DOHH2 (cell line): ENCODE results near the gene HAND2.

Experiments
- H3F3A ChIP-seq: fragments of 200-600 bp; sonication (generic), shearing (Covaris generic); 2 replicates; pipeline ENCODE4 v1.6.0; 2016; ENCODE audit warnings: antibody characterized with exemption, mild to moderate bottlenecking; ENCODE audit not compliant: control insufficient read depth, insufficient read depth
- H3K27ac ChIP-seq: fragments of 200-600 bp; sonication (generic); 2 replicates; pipeline ENCODE4 v1.5.1; 2014; ENCODE audit warnings: low read depth, mild to moderate bottlenecking, low read length, moderate library complexity
- H3K27me3 ChIP-seq: fragments of 200-600 bp; sonication (generic); 2 replicates; pipeline ENCODE4 v1.6.1; 2014; ENCODE audit warnings: mild to moderate bottlenecking, low read length, mixed read lengths; ENCODE audit not compliant: control insufficient read depth
- H3K36me3 ChIP-seq: fragments of 200-600 bp; sonication (generic); 2 replicates; pipeline ENCODE4 v1.6.1; 2014; ENCODE audit warnings: mild to moderate bottlenecking, low read length, moderate library complexity, mixed read lengths; ENCODE audit not compliant: control insufficient read depth
- H3K4me1 ChIP-seq: fragments of 200-600 bp; sonication (generic); 2 replicates; pipeline ENCODE4 v1.6.1; 2014; ENCODE audit warnings: mild to moderate bottlenecking, low read length, mixed read lengths; ENCODE audit not compliant: control insufficient read depth
- H3K4me2 ChIP-seq: fragments of 200-600 bp; sonication (generic); 2 replicates; pipeline ENCODE4 v1.6.0; 2014; ENCODE audit warnings: mild to moderate bottlenecking, low read length, moderate library complexity
- H3K4me3 ChIP-seq: fragments of 200-600 bp; sonication (generic); 2 replicates; pipeline ENCODE4 v1.5.1; 2014; ENCODE audit warnings: mild to moderate bottlenecking, low read length, mixed read lengths
- H3K79me2 ChIP-seq: fragments of 200-600 bp; sonication (generic); 2 replicates; pipeline ENCODE4 v1.6.1; 2014; ENCODE audit warnings: mild to moderate bottlenecking, low read length, mixed read lengths; ENCODE audit not compliant: control insufficient read depth
- H3K9me2 ChIP-seq: fragments of 200-600 bp; sonication (generic); replicated peaks from 2 replicates; pipeline ENCODE4 v1.6.1; 2014; ENCODE audit warnings: mild to moderate bottlenecking, low read length, mixed read lengths; ENCODE audit not compliant: control insufficient read depth
- H3K9me3 ChIP-seq: fragments of 200-600 bp; sonication (generic); 2 replicates; pipeline ENCODE4 v1.6.1; 2014; ENCODE audit warnings: antibody characterized with exemption, low read length, mixed read lengths; ENCODE audit not compliant: control insufficient read depth, insufficient read depth
- H4K20me1 ChIP-seq: fragments of 200-600 bp; sonication (generic); 2 replicates; pipeline ENCODE4 v1.6.0; 2014; ENCODE audit warnings: low read depth, mild to moderate bottlenecking, antibody characterized with exemption, low read length, moderate library complexity; ENCODE audit not compliant: control insufficient read depth, insufficient read depth
- EZH2phosphoT487 ChIP-seq: fragments of 200-600 bp; sonication (generic); IDR thresholded peaks from 2 replicates; pipeline ENCODE4 v1.6.1; 2017; ENCODE audit warnings: borderline replicate concordance, mild to moderate bottlenecking, antibody characterized with exemption, low read length, moderate library complexity, mixed read lengths
- TF ChIP-seq, protein P1 (sequence below): fragments of 200-600 bp; sonication (generic); IDR thresholded peaks from one replicate; pipeline ENCODE4 v1.5.1; 2014; ENCODE audit warnings: antibody characterized with exemption, mild to moderate bottlenecking, low read depth, low read length; ENCODE audit not compliant: poor library complexity, severe bottlenecking

Gene HAND2

DNA sequence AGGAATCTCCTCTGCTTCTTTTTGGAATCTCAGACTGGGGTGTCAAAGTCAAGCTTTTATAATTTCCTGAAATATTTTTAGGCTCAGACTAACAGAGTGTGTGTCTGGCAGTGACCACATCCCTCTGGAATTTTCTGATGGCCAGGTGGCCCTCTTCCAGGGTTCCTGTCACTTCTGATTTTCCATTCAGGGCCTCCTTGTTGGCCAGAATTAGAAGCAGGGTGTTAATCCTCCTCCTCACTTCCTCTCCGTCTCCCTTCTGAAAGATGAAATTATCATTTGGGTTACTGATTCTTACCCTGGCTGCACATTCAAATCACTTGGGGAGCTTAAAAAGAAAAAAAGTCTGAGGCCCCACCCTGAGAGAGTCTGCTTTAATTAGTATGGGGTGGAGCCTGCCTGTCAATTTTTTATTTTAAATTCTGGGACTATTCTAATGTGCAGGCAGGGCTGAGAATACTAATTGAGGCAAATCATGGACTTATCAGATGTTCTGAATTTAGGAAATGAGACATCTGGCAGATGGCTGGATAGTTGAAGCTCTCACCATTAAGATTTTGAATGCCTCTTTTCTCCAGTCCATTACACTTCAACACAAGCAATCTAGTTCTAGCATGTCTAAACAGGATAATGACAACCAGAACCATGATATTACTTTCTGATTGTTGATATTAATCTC is 43.2 kb downstream of the HAND2 start:
- no peaks in the 10 kb centered on the region for H4K20me1 ChIP-seq
- TF ChIP-seq EZH2phosphoT487, result no peak
- TF ChIP-seq, protein P1, sequence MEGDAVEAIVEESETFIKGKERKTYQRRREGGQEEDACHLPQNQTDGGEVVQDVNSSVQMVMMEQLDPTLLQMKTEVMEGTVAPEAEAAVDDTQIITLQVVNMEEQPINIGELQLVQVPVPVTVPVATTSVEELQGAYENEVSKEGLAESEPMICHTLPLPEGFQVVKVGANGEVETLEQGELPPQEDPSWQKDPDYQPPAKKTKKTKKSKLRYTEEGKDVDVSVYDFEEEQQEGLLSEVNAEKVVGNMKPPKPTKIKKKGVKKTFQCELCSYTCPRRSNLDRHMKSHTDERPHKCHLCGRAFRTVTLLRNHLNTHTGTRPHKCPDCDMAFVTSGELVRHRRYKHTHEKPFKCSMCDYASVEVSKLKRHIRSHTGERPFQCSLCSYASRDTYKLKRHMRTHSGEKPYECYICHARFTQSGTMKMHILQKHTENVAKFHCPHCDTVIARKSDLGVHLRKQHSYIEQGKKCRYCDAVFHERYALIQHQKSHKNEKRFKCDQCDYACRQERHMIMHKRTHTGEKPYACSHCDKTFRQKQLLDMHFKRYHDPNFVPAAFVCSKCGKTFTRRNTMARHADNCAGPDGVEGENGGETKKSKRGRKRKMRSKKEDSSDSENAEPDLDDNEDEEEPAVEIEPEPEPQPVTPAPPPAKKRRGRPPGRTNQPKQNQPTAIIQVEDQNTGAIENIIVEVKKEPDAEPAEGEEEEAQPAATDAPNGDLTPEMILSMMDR, result no peak
- no peaks in the 10 kb centered on the region for H3K4me1 ChIP-seq
- H3K9me2 ChIP-seq, result no peaks in the 10 kb centered on the region
- H3K27me3 ChIP-seq, result no peaks in the 10 kb centered on the region
- no peaks in the 10 kb centered on the region for H3K9me3 ChIP-seq
- H3K4me3 ChIP-seq, result no peak overlapping the region
- no peaks in the 10 kb centered on the region for H3F3A ChIP-seq
- H3K4me2 ChIP-seq, result no peak overlapping the region
- H3K36me3 ChIP-seq, result no peaks in the 10 kb centered on the region
- H3K27ac ChIP-seq, result no peak overlapping the region
- H3K79me2 ChIP-seq, result no peaks in the 10 kb centered on the region

DNA sequence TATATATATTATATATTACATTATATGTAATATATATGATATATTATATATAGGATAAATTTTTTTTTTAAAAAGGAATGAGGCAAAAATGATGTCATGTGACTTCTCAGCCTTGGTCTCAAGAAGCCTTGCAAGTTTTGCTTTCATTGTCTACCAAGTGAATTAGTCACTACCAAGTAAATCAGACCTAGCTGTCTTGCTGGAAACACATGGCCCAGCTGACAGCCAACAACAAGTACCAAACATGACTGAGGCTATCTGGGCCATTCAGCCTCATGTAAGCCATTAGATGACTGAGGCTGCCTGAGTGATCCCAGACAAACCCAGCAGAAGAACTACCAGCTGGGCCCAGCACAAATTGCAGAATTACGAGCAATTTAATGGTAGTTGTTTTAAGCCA is 44.9 kb downstream of the HAND2 start:
- TF ChIP-seq, protein P1, result no peak
- no peak for TF ChIP-seq EZH2phosphoT487
- Histone ChIP-seq H3K4me1 (no peaks in the 10 kb centered on the region), H3K79me2 (no peaks in the 10 kb centered on the region), H3K4me2 (no peak overlapping the region), H3F3A (no peaks in the 10 kb centered on the region), H3K27me3 (no peaks in the 10 kb centered on the region), H4K20me1 (no peaks in the 10 kb centered on the region), H3K27ac (no peak overlapping the region), H3K4me3 (no peak overlapping the region), H3K9me3 (no peaks in the 10 kb centered on the region), H3K9me2 (no peaks in the 10 kb centered on the region), H3K36me3 (no peaks in the 10 kb centered on the region)

DNA sequence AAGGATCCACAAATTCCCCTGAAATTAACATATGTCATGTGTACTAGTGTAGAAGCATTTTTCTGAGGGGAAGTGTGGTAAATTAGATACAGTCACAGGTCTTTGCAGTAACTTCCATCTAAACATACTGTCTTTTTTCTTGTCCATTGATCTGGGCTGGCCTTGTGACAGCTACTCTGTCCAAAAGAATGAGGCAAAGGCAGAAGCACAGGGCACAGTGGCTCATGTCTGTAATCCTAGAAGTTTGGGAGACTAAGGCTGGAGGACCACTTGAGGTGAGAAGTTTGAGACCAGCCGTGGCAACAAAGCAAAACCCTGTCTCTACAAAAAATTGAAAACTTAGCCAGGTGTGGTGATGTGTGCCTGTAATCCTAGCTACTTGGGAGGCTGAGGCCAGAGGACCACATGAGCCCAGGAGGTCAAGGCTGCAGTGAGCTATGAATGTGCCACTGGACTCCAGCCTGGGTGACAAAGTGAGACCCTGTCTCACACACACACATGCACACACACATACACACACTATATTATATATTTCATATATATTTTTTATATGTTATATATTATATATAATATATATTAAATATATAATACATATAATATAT is 47.6 kb downstream of the HAND2 start:
- TF ChIP-seq EZH2phosphoT487, result no peak
- TF ChIP-seq, protein P1, result no peak
- Histone ChIP-seq H3K27me3 (no peaks in the 10 kb centered on the region), H3K27ac (no peak overlapping the region), H3K4me2 (no peak overlapping the region), H3K4me1 (no peaks in the 10 kb centered on the region), H3K9me3 (no peaks in the 10 kb centered on the region), H3K4me3 (no peak overlapping the region), H4K20me1 (no peaks in the 10 kb centered on the region), H3K9me2 (no peaks in the 10 kb centered on the region), H3K79me2 (no peaks in the 10 kb centered on the region), H3K36me3 (no peaks in the 10 kb centered on the region), H3F3A (no peaks in the 10 kb centered on the region)
